Measurements from ENCODE around the gene SLBP.

- TF ChIP-seq, protein P1, sequence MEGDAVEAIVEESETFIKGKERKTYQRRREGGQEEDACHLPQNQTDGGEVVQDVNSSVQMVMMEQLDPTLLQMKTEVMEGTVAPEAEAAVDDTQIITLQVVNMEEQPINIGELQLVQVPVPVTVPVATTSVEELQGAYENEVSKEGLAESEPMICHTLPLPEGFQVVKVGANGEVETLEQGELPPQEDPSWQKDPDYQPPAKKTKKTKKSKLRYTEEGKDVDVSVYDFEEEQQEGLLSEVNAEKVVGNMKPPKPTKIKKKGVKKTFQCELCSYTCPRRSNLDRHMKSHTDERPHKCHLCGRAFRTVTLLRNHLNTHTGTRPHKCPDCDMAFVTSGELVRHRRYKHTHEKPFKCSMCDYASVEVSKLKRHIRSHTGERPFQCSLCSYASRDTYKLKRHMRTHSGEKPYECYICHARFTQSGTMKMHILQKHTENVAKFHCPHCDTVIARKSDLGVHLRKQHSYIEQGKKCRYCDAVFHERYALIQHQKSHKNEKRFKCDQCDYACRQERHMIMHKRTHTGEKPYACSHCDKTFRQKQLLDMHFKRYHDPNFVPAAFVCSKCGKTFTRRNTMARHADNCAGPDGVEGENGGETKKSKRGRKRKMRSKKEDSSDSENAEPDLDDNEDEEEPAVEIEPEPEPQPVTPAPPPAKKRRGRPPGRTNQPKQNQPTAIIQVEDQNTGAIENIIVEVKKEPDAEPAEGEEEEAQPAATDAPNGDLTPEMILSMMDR (IDR thresholded peaks at IDR 0.05): no peak
- TF ChIP-seq POLR2A (IDR thresholded peaks at IDR 0.05): no peak
Measured at GRCh38 chr4:1706358-1706757, 5.8 kb downstream of the SLBP start.
